Peyer's patch (tissue), 4 donors: Measurements from ENCODE around the gene MYOF.

Source experiments
- POLR2A ChIP-seq, 2 donors: fragments of 450-650 bp; IDR thresholded peaks; one replicate each; pipeline ENCODE4 v1.5.1; 2017; ENCODE audit warnings: antibody characterized with exemption in 2 of 2, mild to moderate bottlenecking in 2 of 2, moderate library complexity in 2 of 2
- TF ChIP-seq, protein P1 (sequence below), 6 experiments: fragments of 450-650 bp in 4 of 6; fragments of 200-600 bp in 2 of 6; sonication (generic) in 1 of 6; IDR thresholded peaks; one replicate each; pipeline ENCODE4 v1.5.1; 2017 to 2019; ENCODE audit warnings: antibody characterized with exemption in 6 of 6, mild to moderate bottlenecking in 3 of 6, moderate library complexity in 1 of 6

DNA sequence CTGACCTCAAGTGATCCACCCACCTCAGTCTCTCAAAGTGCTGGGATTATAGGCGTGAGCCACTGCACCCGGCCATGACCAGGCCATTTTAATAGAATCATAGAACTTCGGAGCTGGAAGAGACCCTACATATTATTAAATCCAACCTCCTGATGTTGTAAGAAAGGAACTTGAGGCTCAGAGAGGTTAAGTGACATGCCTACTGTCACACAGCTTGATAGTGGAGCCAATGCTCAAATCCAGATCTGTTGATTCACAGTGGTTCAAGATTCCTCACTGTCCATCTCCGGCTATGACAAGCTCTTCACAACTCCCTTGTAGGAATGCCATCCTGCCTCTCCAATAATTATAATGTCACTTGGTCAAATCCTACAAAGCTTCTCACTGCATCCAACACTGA is 65.3 kb downstream of the MYOF start:
- TF ChIP-seq, protein P1, sequence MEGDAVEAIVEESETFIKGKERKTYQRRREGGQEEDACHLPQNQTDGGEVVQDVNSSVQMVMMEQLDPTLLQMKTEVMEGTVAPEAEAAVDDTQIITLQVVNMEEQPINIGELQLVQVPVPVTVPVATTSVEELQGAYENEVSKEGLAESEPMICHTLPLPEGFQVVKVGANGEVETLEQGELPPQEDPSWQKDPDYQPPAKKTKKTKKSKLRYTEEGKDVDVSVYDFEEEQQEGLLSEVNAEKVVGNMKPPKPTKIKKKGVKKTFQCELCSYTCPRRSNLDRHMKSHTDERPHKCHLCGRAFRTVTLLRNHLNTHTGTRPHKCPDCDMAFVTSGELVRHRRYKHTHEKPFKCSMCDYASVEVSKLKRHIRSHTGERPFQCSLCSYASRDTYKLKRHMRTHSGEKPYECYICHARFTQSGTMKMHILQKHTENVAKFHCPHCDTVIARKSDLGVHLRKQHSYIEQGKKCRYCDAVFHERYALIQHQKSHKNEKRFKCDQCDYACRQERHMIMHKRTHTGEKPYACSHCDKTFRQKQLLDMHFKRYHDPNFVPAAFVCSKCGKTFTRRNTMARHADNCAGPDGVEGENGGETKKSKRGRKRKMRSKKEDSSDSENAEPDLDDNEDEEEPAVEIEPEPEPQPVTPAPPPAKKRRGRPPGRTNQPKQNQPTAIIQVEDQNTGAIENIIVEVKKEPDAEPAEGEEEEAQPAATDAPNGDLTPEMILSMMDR (IDR thresholded peaks at IDR 0.05): no peak
- no peak for TF ChIP-seq POLR2A (IDR thresholded peaks at IDR 0.05)
